K562 (cell line): ENCODE data around the gene MARK2. TPM values are rescaled to one million over a fixed set of nuclear protein-coding genes. Genes with fewer than 3 reads are reported as not detected.

Experiments
- ATAC-seq: fragments of 200-7000 bp; cut with Tn5 transposase; 3 replicates; pipeline ENCODE4 v1.9.1; 2020; ENCODE audit warnings: moderate library complexity
- BruUV-seq: library from RNA; stranded (reverse); fragments of 400-500 nt; replicated peaks from 2 replicates; lab custom pipeline; 2021; lab: Mats Ljungman, UMichigan
- CTCF ChIA-PET: fragments of 300-600 bp; formaldehyde crosslinking; extraction: SDS; loops from one replicate; lab custom pipeline; 2021; ENCODE audit warnings: low intra/inter-chr PET ratio; lab: Yijun Ruan, JAX
- POLR2A ChIA-PET: fragments of 300-600, 350-650 bp; sonication (Branson Sonifier 250); formaldehyde crosslinking; extraction: SDS; loops from one replicate; lab custom pipeline; 2021; ENCODE audit warnings: antibody characterized with exemption, inconsistent platforms; lab: Yijun Ruan, JAX
- DNase-seq, 4 experiments: peaks; one replicate each; pipeline versions ENCODE4 v3.0.0 to v3.0.0-alpha.2; 2011 to 2018; ENCODE audit warnings: low spot score in 3 of 4, mixed read lengths in 3 of 4; ENCODE audit errors: extremely low read depth in 1 of 4
- FAIRE-seq: peaks from 2 replicates; lab custom pipeline; 2011; peaks lifted over from hg19 to GRCh38; lab: Jason Lieb, UNC
- H2AFZ ChIP-seq: 2 replicates; pipeline ENCODE4 v1.6.0; 2011; ENCODE audit warnings: low read depth, low read length, control low read depth, inconsistent platforms
- H3K27ac ChIP-seq: fragments of 200-600 bp; 3 replicates; pipeline ENCODE4 v1.8.0; 2011; ENCODE audit warnings: low read depth, mild to moderate bottlenecking, control low read depth, inconsistent platforms, low read length, moderate library complexity, mixed read lengths; ENCODE audit errors: extremely low read depth
- H3K27me3 ChIP-seq, 2 experiments: fragments of 300-600 bp in 1 of 2; 2 replicates in 1 of 2; 3 replicates in 1 of 2; pipeline versions ENCODE4 v1.6.0 to v1.8.0; 2011; ENCODE audit warnings: inconsistent platforms in 2 of 2, low read length in 2 of 2, mild to moderate bottlenecking in 1 of 2, mixed read lengths in 1 of 2, moderate library complexity in 1 of 2; ENCODE audit not compliant: control insufficient read depth in 2 of 2, insufficient read depth in 2 of 2
- H3K36me3 ChIP-seq: fragments of 300-600 bp; 3 replicates; pipeline ENCODE4 v1.8.0; 2011; ENCODE audit warnings: mild to moderate bottlenecking, low read length, inconsistent platforms; ENCODE audit not compliant: control insufficient read depth, insufficient read depth
- H3K4me1 ChIP-seq, 2 experiments: fragments of 200-600 bp in 1 of 2; replicated peaks in 1 of 2; 2 replicates in 1 of 2; 3 replicates in 1 of 2; pipeline versions ENCODE4 v1.5.1 to v1.8.0; 2011; ENCODE audit warnings: inconsistent platforms in 2 of 2, low read length in 2 of 2, mild to moderate bottlenecking in 1 of 2, mixed read lengths in 1 of 2, moderate library complexity in 1 of 2; ENCODE audit not compliant: control insufficient read depth in 2 of 2, insufficient read depth in 2 of 2
- H3K4me2 ChIP-seq: 2 replicates; pipeline ENCODE4 v1.6.1; 2011; ENCODE audit warnings: low read length, control low read depth, inconsistent platforms, mixed read lengths; ENCODE audit not compliant: insufficient read depth
- H3K4me3 ChIP-seq: fragments of 200-600 bp; sonication (generic), shearing (Covaris generic); 2 replicates; pipeline ENCODE4 v1.5.1; 2016; ENCODE audit warnings: control low read depth, inconsistent platforms
- H3K79me2 ChIP-seq: fragments of 200-600 bp; 3 replicates; pipeline ENCODE4 v1.8.0; 2011; ENCODE audit warnings: low read length, inconsistent platforms; ENCODE audit not compliant: control insufficient read depth, insufficient read depth
- H3K9ac ChIP-seq, 2 experiments: 2 replicates each; pipeline versions ENCODE4 v1.6.0 to v1.6.1; 2011; ENCODE audit warnings: low read depth in 2 of 2, low read length in 2 of 2, control low read depth in 1 of 2, inconsistent platforms in 1 of 2, mild to moderate bottlenecking in 1 of 2, mixed read lengths in 1 of 2; ENCODE audit not compliant: insufficient read depth in 1 of 2
- H3K9me1 ChIP-seq: one replicate; pipeline ENCODE4 v1.6.0; 2011; ENCODE audit warnings: inconsistent platforms, mild to moderate bottlenecking, low read length, moderate library complexity; ENCODE audit not compliant: control insufficient read depth, insufficient read depth
- H3K9me3 ChIP-seq: replicated peaks from 2 replicates; pipeline ENCODE4 v1.5.1; 2011; ENCODE audit warnings: low read depth, low read length, inconsistent platforms; ENCODE audit not compliant: control insufficient read depth, insufficient read depth
- H4K20me1 ChIP-seq: replicated peaks from 2 replicates; pipeline ENCODE4 v1.6.1; 2011; ENCODE audit warnings: low read length, inconsistent platforms, mixed read lengths; ENCODE audit not compliant: control insufficient read depth, insufficient read depth
- MAFK ChIP-seq: IDR thresholded peaks from 2 replicates; pipeline ENCODE4 v1.6.1; 2011; ENCODE audit warnings: low read length, improper control_type of control experiment
- POU5F1 ChIP-seq: fragments of 150-350 bp; IDR thresholded peaks from 2 replicates; pipeline ENCODE4 v1.6.1; 2014; ENCODE audit warnings: borderline replicate concordance, low read length, low read depth, mild to moderate bottlenecking; ENCODE audit not compliant: partially characterized antibody
- PRPF4 ChIP-seq: fragments of 200-400 bp; formaldehyde crosslinking; IDR thresholded peaks from one replicate; pipeline ENCODE4 v1.6.1; 2017; ENCODE audit warnings: low read length, low read depth, mild to moderate bottlenecking; ENCODE audit not compliant: insufficient read depth, poor library complexity, severe bottlenecking
- SAFB ChIP-seq: fragments of 200-400 bp; formaldehyde crosslinking; IDR thresholded peaks from 2 replicates; pipeline ENCODE4 v1.6.1; 2017; ENCODE audit warnings: low read depth, low read length, borderline replicate concordance
- ZBTB40 ChIP-seq, 2 experiments: fragments of 450-650 bp in 1 of 2; sonication (generic) in 1 of 2; formaldehyde crosslinking in 1 of 2; IDR thresholded peaks; 2 replicates each; pipeline versions ENCODE4 v1.7.1 to v1.9.0; 2016 to 2022; ENCODE audit warnings: inconsistent platforms in 1 of 2, mild to moderate bottlenecking in 1 of 2, missing genetic modification reagents in 1 of 2
- WGBS: fragments of 100-300 bp; shearing (Covaris generic); methylation state at CpG from one replicate; pipeline ENCODE4 v1.1.6; 2016; ENCODE audit warnings: low coverage, mixed read lengths; ENCODE audit not compliant: insufficient coverage; ENCODE audit errors: missing lambda C conversion rate; 5-methylcytosine and 5-hydroxymethylcytosine counted together
- in situ Hi-C: fragments of 300-500 bp; cut with MboI; formaldehyde crosslinking; loops from 4 replicates; pipeline ENCODE4 v1.15.0; 2018; ENCODE audit warnings: inconsistent platforms, mixed read lengths
- intact Hi-C: fragments of 100-400 bp; cut with micrococcal nuclease; formaldehyde crosslinking; loops from 2 replicates; pipeline ENCODE4 v1.14.2; 2022
- polyA plus RNA-seq, 8 experiments: library from polyadenylated mRNA; depleted of rRNA in 4 of 8; stranded (reverse) in 5 of 8; unstranded in 3 of 8; fragments of >200 nt; fragmentation: Nextera tagmentation in 2 of 8; fragmentation: Illumina TruSeq in 1 of 8; extraction: Ambion mirVana in 2 of 8; extraction: Trizol in 1 of 8; gene quantifications; 2 replicates each; pipeline versions ENCODE4 v1.2.1 to v1.2.3, GENCODE V29; 2011 to 2014; ENCODE audit warnings: inconsistent platforms in 1 of 8, missing spikeins in 1 of 8
- total RNA-seq, 7 experiments: library from RNA; depleted of rRNA in 6 of 7; stranded (reverse); fragments of >200 nt in 6 of 7; fragmentation: Illumina TruSeq in 2 of 7; extraction: Trizol in 2 of 7; gene quantifications; 2 replicates each; pipeline versions ENCODE4 v1.2.1 to v1.2.3, GENCODE V29; 2011 to 2021; ENCODE audit warnings: low replicate concordance in 1 of 7
- TF ChIP-seq, protein P1 (sequence below): fragments of 450-650 bp; formaldehyde crosslinking; IDR thresholded peaks from 2 replicates; pipeline ENCODE4 v1.4.0; 2020; ENCODE audit warnings: mild to moderate bottlenecking, moderate library complexity
- TF ChIP-seq, protein P2 (sequence below): fragments of 250-450 bp; sonication (Bioruptor Pico); IDR thresholded peaks from 2 replicates; pipeline ENCODE4 v1.8.0; 2021; ENCODE audit warnings: moderate library complexity, mild to moderate bottlenecking, inconsistent platforms

Gene MARK2
- total and polyA plus RNA-seq, 9 of the 15 experiments (the other 6 are each of a cell fraction or from before 2014, with no cell fraction given), result 0.32 to 43.5 (median 15.1) TPM

GRCh38 chr11:63917692-63918506, 79.0 kb downstream of the MARK2 start:
- H3K9ac ChIP-seq, result peak overlapping the region; percentile 70 to 95
- no peaks in the 10 kb centered on the region for H3K9me1 ChIP-seq
- FAIRE-seq (peak; percentile 59), DNase-seq (peak; percentile 75 to 85 (median 80)), ATAC-seq (peak; percentile 51)
- no TSS peak for BruUV-seq
- intact Hi-C loops (loop anchor here (1.0 to 5.0 kb wide), 2 partner anchors 21 to 151 kb away; partner anchors contain the start of genes NAA40 and ZFTA), in situ Hi-C loops (no loop called here)
- no peaks in the 10 kb centered on the region for H3K79me2 ChIP-seq
- peak overlapping the region; percentile 76 for H3K27ac ChIP-seq
- H3K9me3 ChIP-seq, result no peaks in the 10 kb centered on the region
- ChIA-PET CTCF (interaction anchor here (0.6 to 0.7 kb wide), 2 partner anchors 23 to 28 kb away, joined by 3 to 6 read pairs; no protein-coding TSS in a partner anchor), POLR2A (interaction anchor here (0.5 to 0.7 kb wide), 2 partner anchors 28 to 61 kb away, joined by 3 to 5 read pairs; no protein-coding TSS in a partner anchor)
- no peaks in the 10 kb centered on the region for H3K27me3 ChIP-seq
- peaks cover 39 to 74% of the 10 kb centered on the region in 2 experiments for H3K4me1 ChIP-seq
- 0 out of 3 replicates have a peak, but pooled peaks cover 2% of the 10 kb centered on the region for H3K36me3 ChIP-seq
- no peaks in the 10 kb centered on the region for H4K20me1 ChIP-seq
- 7% methylated on average over 36 of the region's 50 CpGs for WGBS
- peak overlapping the region; percentile 89 for H2AFZ ChIP-seq
- peak overlapping the region; percentile 83 for H3K4me2 ChIP-seq
- H3K4me3 ChIP-seq, result peak overlapping the region; percentile 48
- TF ChIP-seq, protein P1, sequence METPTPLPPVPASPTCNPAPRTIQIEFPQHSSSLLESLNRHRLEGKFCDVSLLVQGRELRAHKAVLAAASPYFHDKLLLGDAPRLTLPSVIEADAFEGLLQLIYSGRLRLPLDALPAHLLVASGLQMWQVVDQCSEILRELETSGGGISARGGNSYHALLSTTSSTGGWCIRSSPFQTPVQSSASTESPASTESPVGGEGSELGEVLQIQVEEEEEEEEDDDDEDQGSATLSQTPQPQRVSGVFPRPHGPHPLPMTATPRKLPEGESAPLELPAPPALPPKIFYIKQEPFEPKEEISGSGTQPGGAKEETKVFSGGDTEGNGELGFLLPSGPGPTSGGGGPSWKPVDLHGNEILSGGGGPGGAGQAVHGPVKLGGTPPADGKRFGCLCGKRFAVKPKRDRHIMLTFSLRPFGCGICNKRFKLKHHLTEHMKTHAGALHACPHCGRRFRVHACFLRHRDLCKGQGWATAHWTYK (CRISPR knock-in tag), result peak; percentile 74; the same call in 1 of the 2 replicates
- TF ChIP-seq POU5F1 (no peak), SAFB (peak; percentile 30; the same call in 1 of the 2 replicates), ZBTB40 (IDR thresholded peaks at IDR 0.05) (no peak), ZBTB40 (CRISPR knock-in tag; IDR thresholded peaks at IDR 0.05) (0 out of 2 replicates have a peak, but pooled peaks have one; percentile 12), MAFK (no peak), PRPF4 (peak; percentile 65)
- TF ChIP-seq, protein P2, sequence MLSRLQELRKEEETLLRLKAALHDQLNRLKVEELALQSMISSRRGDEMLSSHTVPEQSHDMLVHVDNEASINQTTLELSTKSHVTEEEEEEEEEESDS (CRISPR knock-in tag), result no peak
